HepG2 (cell line): Measurements from ENCODE around the gene ROS1. TPM values are rescaled to one million over a fixed set of nuclear protein-coding genes. Genes with fewer than 3 reads are reported as not detected.

Experiments used
- ARID3A ChIP-seq: IDR thresholded peaks from 2 replicates; pipeline ENCODE4 v1.6.1; 2012; ENCODE audit warnings: low read depth, low read length, improper control_type of control experiment
- ATF3 ChIP-seq: sonication (generic); formaldehyde crosslinking; IDR thresholded peaks from 2 replicates; pipeline ENCODE4 v1.4.0; 2020; ENCODE audit warnings: missing genetic modification reagents
- ELF3 ChIP-seq: IDR thresholded peaks from 2 replicates; pipeline ENCODE4 v1.6.1; 2016; ENCODE audit warnings: missing genetic modification reagents, missing compliant biosample characterization
- EP300 ChIP-seq, 3 experiments: sonication (generic) in 1 of 3; formaldehyde crosslinking in 1 of 3; IDR thresholded peaks; 2 replicates each; pipeline versions ENCODE4 v1.5.1 to v1.6.1; 2011 to 2020; ENCODE audit warnings: low read depth in 2 of 3, low read length in 2 of 3, borderline replicate concordance in 1 of 3, improper control_type of control experiment in 1 of 3, mild to moderate bottlenecking in 1 of 3, missing genetic modification reagents in 1 of 3, moderate library complexity in 1 of 3
- KDM3A ChIP-seq: IDR thresholded peaks from 2 replicates; pipeline ENCODE4 v1.6.1; 2018; ENCODE audit warnings: low read depth, missing compliant biosample characterization
- MIXL1 ChIP-seq: IDR thresholded peaks from 2 replicates; pipeline ENCODE4 v1.6.1; 2016
- PHF21A ChIP-seq: sonication (generic); formaldehyde crosslinking; IDR thresholded peaks from 2 replicates; pipeline ENCODE4 v1.5.0; 2020; ENCODE audit warnings: mild to moderate bottlenecking, missing genetic modification reagents
- SAP130 ChIP-seq: IDR thresholded peaks from 2 replicates; pipeline ENCODE4 v1.6.1; 2016; ENCODE audit warnings: low read depth
- SMAD3 ChIP-seq: sonication (generic); formaldehyde crosslinking; IDR thresholded peaks from 2 replicates; pipeline ENCODE4 v1.4.0; 2020; ENCODE audit warnings: missing genetic modification reagents
- SMC3 ChIP-seq: IDR thresholded peaks from 2 replicates; pipeline ENCODE4 v1.6.1; 2011; ENCODE audit warnings: low read length, improper control_type of control experiment
- SRF ChIP-seq: IDR thresholded peaks from 2 replicates; pipeline ENCODE4 v1.6.1; 2011; ENCODE audit warnings: mild to moderate bottlenecking, low read depth, low read length, moderate library complexity
- TCF7 ChIP-seq: sonication (generic); IDR thresholded peaks from 2 replicates; pipeline ENCODE4 v1.6.1; 2016; ENCODE audit warnings: antibody characterized with exemption, low read depth
- ZBTB34 ChIP-seq: sonication (generic); formaldehyde crosslinking; IDR thresholded peaks from 2 replicates; pipeline ENCODE4 v1.8.0; 2022; ENCODE audit warnings: mild to moderate bottlenecking, missing genetic modification reagents
- ZNF234 ChIP-seq: sonication (generic); formaldehyde crosslinking; conservative IDR thresholded peaks from 2 replicates; pipeline ENCODE4 v1.5.1; 2020; ENCODE audit warnings: mild to moderate bottlenecking, missing genetic modification reagents
- ZNF24 ChIP-seq: fragments of 450-650 bp; IDR thresholded peaks from 2 replicates; pipeline ENCODE4 v1.6.1; 2017; ENCODE audit warnings: antibody characterized with exemption, mild to moderate bottlenecking
- ZNF496 ChIP-seq: sonication (generic); formaldehyde crosslinking; IDR thresholded peaks from 2 replicates; pipeline ENCODE4 v1.8.1; 2023; ENCODE audit warnings: mild to moderate bottlenecking, moderate library complexity, missing genetic modification reagents; ENCODE audit not compliant: insufficient replicate concordance
- ZNF644 ChIP-seq: IDR thresholded peaks from 2 replicates; pipeline ENCODE4 v1.6.1; 2016; ENCODE audit warnings: low read depth
- ZNF772 ChIP-seq: sonication (generic); formaldehyde crosslinking; IDR thresholded peaks from 2 replicates; pipeline ENCODE4 v1.5.0; 2020; ENCODE audit warnings: mild to moderate bottlenecking, missing genetic modification reagents
- ZNF879 ChIP-seq: sonication (generic); formaldehyde crosslinking; IDR thresholded peaks from 2 replicates; pipeline ENCODE4 v1.8.1; 2023; ENCODE audit warnings: missing genetic modification reagents
- ZSCAN25 ChIP-seq: sonication (generic); formaldehyde crosslinking; IDR thresholded peaks from 2 replicates; pipeline ENCODE4 v1.8.0; 2022; ENCODE audit warnings: mild to moderate bottlenecking, missing genetic modification reagents
- polyA plus RNA-seq, 8 experiments: library from polyadenylated mRNA; depleted of rRNA in 3 of 8; stranded (reverse) in 7 of 8; unstranded in 1 of 8; fragments of >200 nt; fragmentation: Illumina TruSeq in 4 of 8; extraction: Trizol in 4 of 8; gene quantifications; 2 replicates each; pipeline versions ENCODE4 v1.2.1 to v1.2.3, GENCODE V29; 2011 to 2016; ENCODE audit warnings: low read depth in 4 of 8, missing spikeins in 1 of 8, mixed read lengths in 1 of 8; ENCODE audit not compliant: insufficient read depth in 1 of 8
- total RNA-seq, 5 experiments: library from RNA; depleted of rRNA; stranded (reverse); fragments of >200 nt; fragmentation: Illumina TruSeq; extraction: Trizol; gene quantifications; 2 replicates each; pipeline ENCODE4 v1.2.3, GENCODE V29; 2016; ENCODE audit warnings: low read depth in 1 of 5
- TF ChIP-seq, protein P1 (sequence below): sonication (generic); formaldehyde crosslinking; IDR thresholded peaks from 2 replicates; pipeline ENCODE4 v1.8.0; 2022; ENCODE audit warnings: mild to moderate bottlenecking, missing genetic modification reagents, borderline replicate concordance
- TF ChIP-seq, protein P2 (sequence below): sonication (generic); formaldehyde crosslinking; IDR thresholded peaks from 2 replicates; pipeline ENCODE4 v1.8.1; 2023; ENCODE audit warnings: mild to moderate bottlenecking, missing genetic modification reagents, borderline replicate concordance
- TF ChIP-seq, protein P3 (sequence below): sonication (generic); formaldehyde crosslinking; IDR thresholded peaks from 2 replicates; pipeline ENCODE4 v1.5.1; 2020; ENCODE audit warnings: missing genetic modification reagents, mild to moderate bottlenecking, borderline replicate concordance

Gene ROS1
- total and polyA plus RNA-seq, 2 of the 13 experiments (the other 11 are each of a cell fraction or from before 2014, with no cell fraction given) = not detected

DNA sequence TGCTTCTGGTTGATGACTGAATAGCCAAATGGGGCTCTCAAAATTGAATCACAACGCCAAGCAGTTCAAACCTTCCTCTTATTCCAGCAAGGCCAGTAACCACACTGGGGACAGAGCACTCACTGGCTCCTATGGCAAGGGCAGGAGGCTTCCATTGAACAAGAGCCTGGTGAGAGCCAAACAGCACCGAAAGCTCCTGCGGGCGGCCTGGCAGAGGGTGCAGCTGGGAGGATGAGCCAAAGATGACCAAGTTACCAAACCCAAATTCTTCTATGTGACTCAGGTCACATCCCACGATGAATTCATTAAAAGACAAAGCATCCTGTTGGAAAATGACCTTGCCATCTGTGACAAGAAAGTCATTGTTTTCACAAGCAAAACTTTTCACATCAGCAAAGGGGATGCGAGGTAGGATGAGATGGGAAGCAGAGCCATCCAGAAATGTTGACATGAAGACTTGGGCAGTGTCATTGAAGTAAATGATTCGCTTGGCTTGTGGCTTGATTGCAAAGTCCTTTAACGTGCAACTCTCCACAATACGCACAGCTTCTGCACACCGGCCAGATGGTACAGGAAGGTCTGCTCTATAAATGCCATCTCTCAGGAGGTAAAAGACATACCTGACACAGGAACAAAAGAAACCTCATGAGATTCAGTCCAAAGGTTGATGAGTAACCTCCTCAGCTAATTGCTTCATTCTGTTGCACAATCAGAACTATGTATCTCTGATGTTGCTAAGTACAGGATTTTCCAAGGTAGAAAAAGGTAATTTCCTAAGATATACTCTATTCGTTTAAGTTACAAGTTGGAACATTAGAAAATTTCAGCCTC, 36.3 kb downstream of the ROS1 start (continued):
- TF ChIP-seq ZNF24 (0 out of 2 replicates have a peak, but pooled peaks have one; percentile 56), ELF3 (0 out of 2 replicates have a peak, but pooled peaks have one; percentile 38), ZNF644 (CRISPR knock-in tag) (peak; percentile 70), SRF (no peak), TCF7 (peak; percentile 43; the same call in 1 of the 2 replicates), SMAD3 (CRISPR knock-in tag) (0 out of 2 replicates have a peak, but pooled peaks have one; percentile 70), ZBTB34 (CRISPR knock-in tag) (peak; percentile 75; the same call in 1 of the 2 replicates), ZNF772 (CRISPR knock-in tag) (no peak), ZNF234 (CRISPR knock-in tag) (no peak), KDM3A (CRISPR knock-in tag) (no peak), ATF3 (CRISPR knock-in tag) (peak; percentile 75; the same call in 1 of the 2 replicates), EP300 (IDR thresholded peaks at IDR 0.05; ENCODE audit: low read depth in 2 of 2, low read length in 2 of 2) (peak; percentile 82 to 86; a peak in 3 of 4 replicates), EP300 (CRISPR knock-in tag; IDR thresholded peaks at IDR 0.05; ENCODE audit: borderline replicate concordance) (0 out of 2 replicates have a peak, but pooled peaks have one; percentile 10), MIXL1 (CRISPR knock-in tag) (0 out of 2 replicates have a peak, but pooled peaks have one; percentile 31), ZNF496 (CRISPR knock-in tag) (no peak), ZSCAN25 (no peak), ZNF879 (CRISPR knock-in tag) (no peak), SMC3 (peak; percentile 48; the same call in 1 of the 2 replicates), ARID3A (peak; percentile 68; the same call in 1 of the 2 replicates), PHF21A (CRISPR knock-in tag) (no peak), SAP130 (CRISPR knock-in tag) (0 out of 2 replicates have a peak, but pooled peaks have one; percentile 22)
- TF ChIP-seq, protein P1, sequence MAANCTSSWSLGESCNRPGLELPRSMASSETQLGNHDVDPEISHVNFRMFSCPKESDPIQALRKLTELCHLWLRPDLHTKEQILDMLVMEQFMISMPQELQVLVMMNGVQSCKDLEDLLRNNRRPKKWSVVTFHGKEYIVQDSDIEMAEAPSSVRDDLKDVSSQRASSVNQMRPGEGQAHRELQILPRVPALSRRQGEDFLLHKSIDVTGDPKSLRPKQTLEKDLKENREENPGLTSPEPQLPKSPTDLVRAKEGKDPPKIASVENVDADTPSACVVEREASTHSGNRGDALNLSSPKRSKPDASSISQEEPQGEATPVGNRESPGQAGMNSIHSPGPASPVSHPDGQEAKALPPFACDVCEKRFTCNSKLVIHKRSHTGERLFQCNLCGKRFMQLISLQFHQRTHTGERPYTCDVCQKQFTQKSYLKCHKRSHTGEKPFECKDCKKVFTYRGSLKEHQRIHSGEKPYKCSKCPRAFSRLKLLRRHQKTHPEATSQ (CRISPR knock-in tag) = peak; percentile 65; the same call in 1 of the 2 replicates
- TF ChIP-seq, protein P2, sequence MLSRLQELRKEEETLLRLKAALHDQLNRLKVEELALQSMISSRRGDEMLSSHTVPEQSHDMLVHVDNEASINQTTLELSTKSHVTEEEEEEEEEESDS (CRISPR knock-in tag) = no peak
- TF ChIP-seq, protein P3, sequence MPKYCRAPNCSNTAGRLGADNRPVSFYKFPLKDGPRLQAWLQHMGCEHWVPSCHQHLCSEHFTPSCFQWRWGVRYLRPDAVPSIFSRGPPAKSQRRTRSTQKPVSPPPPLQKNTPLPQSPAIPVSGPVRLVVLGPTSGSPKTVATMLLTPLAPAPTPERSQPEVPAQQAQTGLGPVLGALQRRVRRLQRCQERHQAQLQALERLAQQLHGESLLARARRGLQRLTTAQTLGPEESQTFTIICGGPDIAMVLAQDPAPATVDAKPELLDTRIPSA (CRISPR knock-in tag) = no peak
